HepG2 (cell line): ENCODE measurements around the gene GRK4. TPM values are rescaled to one million over a fixed set of nuclear protein-coding genes. Genes with fewer than 3 reads are reported as not detected.

Experiments used
- ATAC-seq: fragments of 200-7000 bp; cut with Tn5 transposase; 3 replicates; pipeline ENCODE4 v1.9.1; 2020; ENCODE audit warnings: mild to moderate bottlenecking, moderate library complexity
- BruUV-seq: library from RNA; stranded (reverse); fragments of 400-500 nt; replicated peaks from 2 replicates; lab custom pipeline; 2021; lab: Mats Ljungman, UMichigan
- CTCF ChIA-PET: fragments of 300-600 bp; formaldehyde crosslinking; extraction: SDS; loops from one replicate; lab custom pipeline; 2021; ENCODE audit warnings: low total read pairs, inconsistent platforms, low intra/inter-chr PET ratio; lab: Yijun Ruan, JAX
- POLR2A ChIA-PET: fragments of 350-600 bp; sonication (Branson Sonifier 250); formaldehyde crosslinking; loops from one replicate; lab custom pipeline; 2020; ENCODE audit warnings: antibody characterized with exemption, inconsistent platforms; lab: Yijun Ruan, JAX
- DNase-seq: peaks from one replicate; pipeline ENCODE4 v3.0.0-alpha.2; 2015; ENCODE audit warnings: low spot score
- FAIRE-seq: peaks from 3 replicates; lab custom pipeline; 2011; peaks lifted over from hg19 to GRCh38; lab: Jason Lieb, UNC
- H2AFZ ChIP-seq: one replicate; pipeline ENCODE4 v1.6.1; 2011; ENCODE audit warnings: low read length, inconsistent platforms
- H3K27ac ChIP-seq: fragments of 300-600 bp; 3 replicates; pipeline ENCODE4 v1.8.0; 2011; ENCODE audit warnings: mixed run types, mild to moderate bottlenecking, mixed read lengths, low read length, inconsistent platforms; ENCODE audit not compliant: insufficient read depth; ENCODE audit errors: extremely low read length
- H3K27me3 ChIP-seq, 2 experiments: fragments of 200-600 bp in 1 of 2; 2 replicates in 1 of 2; 3 replicates in 1 of 2; pipeline versions ENCODE4 v1.6.0 to v1.8.0; 2011; ENCODE audit warnings: low read length in 2 of 2, mild to moderate bottlenecking in 2 of 2, moderate library complexity in 2 of 2, inconsistent platforms in 1 of 2; ENCODE audit not compliant: insufficient read depth in 2 of 2, control insufficient read depth in 1 of 2
- H3K36me3 ChIP-seq, 2 experiments: fragments of 200-600 bp in 1 of 2; replicated peaks in 1 of 2; 2 replicates in 1 of 2; 3 replicates in 1 of 2; pipeline versions ENCODE4 v1.5.1 to v1.8.0; 2011; ENCODE audit warnings: low read length in 2 of 2, inconsistent platforms in 1 of 2; ENCODE audit not compliant: insufficient read depth in 2 of 2, control insufficient read depth in 1 of 2
- H3K4me1 ChIP-seq: 2 replicates; pipeline ENCODE4 v1.5.1; 2012; ENCODE audit warnings: low read length, inconsistent platforms; ENCODE audit not compliant: insufficient read depth
- H3K4me2 ChIP-seq: 2 replicates; pipeline ENCODE4 v1.6.0; 2011; ENCODE audit warnings: low read depth, low read length, inconsistent platforms
- H3K4me3 ChIP-seq, 3 experiments: fragments of 200-600 bp in 1 of 3; sonication (generic), shearing (Covaris generic) in 1 of 3; replicated peaks in 1 of 3; 2 replicates each; pipeline ENCODE4 v1.5.1; 2011 to 2016; ENCODE audit warnings: low read length in 3 of 3, inconsistent platforms in 2 of 3, low read depth in 2 of 3, mild to moderate bottlenecking in 2 of 3, control low read depth in 1 of 3, mixed read lengths in 1 of 3; ENCODE audit not compliant: insufficient read depth in 1 of 3
- H3K79me2 ChIP-seq: one replicate; pipeline ENCODE4 v1.6.1; 2011; ENCODE audit warnings: low read length, inconsistent platforms; ENCODE audit not compliant: insufficient read depth
- H3K9ac ChIP-seq: 2 replicates; pipeline ENCODE4 v1.6.0; 2011; ENCODE audit warnings: mild to moderate bottlenecking, low read depth, low read length, inconsistent platforms; ENCODE audit not compliant: insufficient read depth
- H3K9me3 ChIP-seq: 2 replicates; pipeline ENCODE4 v1.5.1; 2012; ENCODE audit warnings: mild to moderate bottlenecking, low read length
- H4K20me1 ChIP-seq: 2 replicates; pipeline ENCODE4 v1.6.0; 2011; ENCODE audit warnings: inconsistent platforms, mild to moderate bottlenecking, low read length, moderate library complexity; ENCODE audit not compliant: insufficient read depth
- CEBPB ChIP-seq: IDR thresholded peaks from 2 replicates; pipeline ENCODE4 v1.6.1; 2011; ENCODE audit warnings: low read depth, low read length, improper control_type of control experiment, borderline replicate concordance
- CEBPG ChIP-seq: IDR thresholded peaks from 2 replicates; pipeline ENCODE4 v1.6.1; 2016
- EED ChIP-seq: sonication (generic); formaldehyde crosslinking; IDR thresholded peaks from 2 replicates; pipeline ENCODE4 v1.5.0; 2020; ENCODE audit warnings: mild to moderate bottlenecking, missing genetic modification reagents
- MLXIP ChIP-seq: sonication (generic); formaldehyde crosslinking; IDR thresholded peaks from 2 replicates; pipeline ENCODE4 v1.9.0; 2021; ENCODE audit warnings: missing genetic modification reagents, borderline replicate concordance
- PBX3 ChIP-seq: sonication (generic); formaldehyde crosslinking; IDR thresholded peaks from 2 replicates; pipeline ENCODE4 v1.8.1; 2023; ENCODE audit warnings: missing genetic modification reagents, inconsistent platforms, borderline replicate concordance
- PLRG1 ChIP-seq: fragments of 450-650 bp; conservative IDR thresholded peaks from 2 replicates; pipeline ENCODE4 v1.6.1; 2016
- RBFOX2 ChIP-seq: fragments of 200-400 bp; formaldehyde crosslinking; IDR thresholded peaks from 2 replicates; pipeline ENCODE4 v1.6.1; 2017; ENCODE audit warnings: low read depth, mild to moderate bottlenecking, low read length
- RBM22 ChIP-seq: fragments of 200-400 bp; formaldehyde crosslinking; optimal IDR thresholded peaks from 2 replicates; pipeline ENCODE3; 2017; ENCODE audit warnings: mild to moderate bottlenecking, low read length, moderate library complexity
- SAP130 ChIP-seq: IDR thresholded peaks from 2 replicates; pipeline ENCODE4 v1.6.1; 2016; ENCODE audit warnings: low read depth
- SRF ChIP-seq: IDR thresholded peaks from 2 replicates; pipeline ENCODE4 v1.6.1; 2011; ENCODE audit warnings: mild to moderate bottlenecking, low read depth, low read length, moderate library complexity
- SSRP1 ChIP-seq: IDR thresholded peaks from 2 replicates; pipeline ENCODE4 v1.6.1; 2016; ENCODE audit warnings: control low read depth
- ZNF282 ChIP-seq: fragments of 450-650 bp; IDR thresholded peaks from 2 replicates; pipeline ENCODE4 v1.6.1; 2018; ENCODE audit not compliant: partially characterized antibody
- WGBS: methylation state at CpG from one replicate; pipeline ENCODE4 v1.1.6; 2017; ENCODE audit warnings: low lambda C conversion rate; 5-methylcytosine and 5-hydroxymethylcytosine counted together
- in situ Hi-C: cut with HindIII; loops from 2 replicates; pipeline ENCODE4 v1.10.0; 2017; ENCODE audit warnings: low pct_unique_long_range_greater_than_20kb; ENCODE audit not compliant: extremely low pct_ligation_motif_present
- intact Hi-C: fragments of 100-400 bp; cut with micrococcal nuclease; formaldehyde crosslinking; loops from one replicate; pipeline ENCODE4 v1.10.0; 2022; ENCODE audit not compliant: unreplicated experiment
- polyA plus RNA-seq, 8 experiments: library from polyadenylated mRNA; depleted of rRNA in 3 of 8; stranded (reverse) in 7 of 8; unstranded in 1 of 8; fragments of >200 nt; fragmentation: Illumina TruSeq in 4 of 8; extraction: Trizol in 4 of 8; gene quantifications; 2 replicates each; pipeline versions ENCODE4 v1.2.1 to v1.2.3, GENCODE V29; 2011 to 2016; ENCODE audit warnings: low read depth in 4 of 8, missing spikeins in 1 of 8, mixed read lengths in 1 of 8; ENCODE audit not compliant: insufficient read depth in 1 of 8
- total RNA-seq, 5 experiments: library from RNA; depleted of rRNA; stranded (reverse); fragments of >200 nt; fragmentation: Illumina TruSeq; extraction: Trizol; gene quantifications; 2 replicates each; pipeline ENCODE4 v1.2.3, GENCODE V29; 2016; ENCODE audit warnings: low read depth in 1 of 5

Gene GRK4
- total and polyA plus RNA-seq, 2 of the 13 experiments (the other 11 are each of a cell fraction or from before 2014, with no cell fraction given): 1.8 to 2.0 TPM

DNA sequence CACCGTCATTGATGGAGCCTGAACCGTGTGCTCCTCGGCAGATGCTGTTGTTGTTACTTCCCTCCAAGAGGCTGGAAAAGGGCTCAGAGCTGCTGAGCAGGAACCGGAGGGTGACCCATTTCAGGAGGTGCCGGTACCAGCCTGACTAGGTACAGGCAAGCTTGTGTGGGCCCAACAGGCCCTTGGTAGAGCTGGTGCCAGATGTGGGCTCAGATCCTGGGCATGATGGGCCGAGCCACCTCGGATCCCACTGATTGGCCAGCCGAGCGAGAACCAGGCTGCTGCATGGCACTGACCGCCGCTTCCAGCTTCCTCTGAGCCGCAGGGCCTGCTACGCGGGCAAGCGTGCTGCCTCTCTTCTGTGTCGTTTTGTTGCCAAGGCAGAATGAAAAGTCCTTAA, 33.9 kb upstream of the GRK4 start:
- WGBS: 95% methylated on average over 12 of the region's 16 CpGs
- Histone ChIP-seq H2AFZ (no peak overlapping the region), H3K27me3 (no peaks in the 10 kb centered on the region), H3K27ac (no peak overlapping the region), H3K79me2 (no peaks in the 10 kb centered on the region), H3K4me3 (no peak overlapping the region), H4K20me1 (no peaks in the 10 kb centered on the region), H3K4me1 (peaks cover 23% of the 10 kb centered on the region), H3K9me3 (no peaks in the 10 kb centered on the region), H3K4me2 (no peak overlapping the region), H3K36me3 (peaks cover 25 to 47% of the 10 kb centered on the region in 2 experiments), H3K9ac (no peak overlapping the region)
- BruUV-seq: TSS peak; percentile 62
- ChIA-PET POLR2A (no interaction called here), CTCF (no interaction called here)
- TF ChIP-seq RBFOX2: 0 out of 2 replicates have a peak, but pooled peaks have one; percentile 24
- TF ChIP-seq MLXIP (CRISPR knock-in tag): no peak
- in situ Hi-C loops (no loop called here), intact Hi-C loops (no loop called here)
- no peak for ATAC-seq
- no peak for DNase-seq
- FAIRE-seq: no peak

GRCh38 chr4:2930135-2930757, 33.1 kb upstream of the GRK4 start:
- no peaks in the 10 kb centered on the region for H3K9me3 ChIP-seq
- TF ChIP-seq ZNF282 (no peak), PLRG1 (no peak), SAP130 (CRISPR knock-in tag) (peak; percentile 32; the same call in 1 of the 2 replicates), SRF (peak; percentile 90), CEBPB (peak; percentile 60; the same call in 1 of the 2 replicates), PBX3 (CRISPR knock-in tag) (no peak), EED (CRISPR knock-in tag) (no peak), RBM22 (peak; percentile 77), SSRP1 (CRISPR knock-in tag) (no peak), CEBPG (CRISPR knock-in tag) (0 out of 2 replicates have a peak, but pooled peaks have one; percentile 24)
- no peak overlapping the region for H3K4me3 ChIP-seq
- FAIRE-seq (no peak), ATAC-seq (peak; percentile 4; the same call in 2 of the 3 replicates), DNase-seq (peak; percentile 53)
- BruUV-seq: no TSS peak
- intact Hi-C loops (loop anchor here (10.0 kb wide), 1 partner anchor 65 kb away; no protein-coding TSS in a partner anchor), in situ Hi-C loops (no loop called here)
- peaks cover 23% of the 10 kb centered on the region for H3K4me1 ChIP-seq
- H3K27ac ChIP-seq: peak overlapping the region; percentile 22
- no peak overlapping the region for H3K9ac ChIP-seq
- H3K36me3 ChIP-seq: peaks cover 23 to 41% of the 10 kb centered on the region in 2 experiments
- CTCF ChIA-PET: no interaction called here
- POLR2A ChIA-PET: interaction anchor here (1.2 kb wide), 1 partner anchor 14 kb away, joined by 5 read pairs; no protein-coding TSS in a partner anchor
- H4K20me1 ChIP-seq: no peaks in the 10 kb centered on the region
- H3K4me2 ChIP-seq: no peak overlapping the region
- H3K79me2 ChIP-seq: peaks cover 2% of the 10 kb centered on the region
- no peaks in the 10 kb centered on the region; a peak in 1 of 5 replicates for H3K27me3 ChIP-seq
- WGBS: 74% methylated on average over 9 of the region's 12 CpGs
- H2AFZ ChIP-seq: no peak overlapping the region
